Activated CD8-positive, alpha-beta memory T cell treated with anti-CD3 and anti-CD28 coated beads, Interleukin-2, amount 50 U/mL, for 24 hours (primary cell): ENCODE results near the gene CTNNAL1.
"Not testable (repeated sequence)": the region's sequence is repeated elsewhere in the genome, so short reads cannot be mapped to it uniquely, and the experiment has no call there.

ENCODE experiments used
- DNase-seq: peaks from one replicate; pipeline ENCODE4 v3.0.0-alpha.2; 2020; ENCODE audit errors: extremely low read depth

CTNNAL1 gene

GRCh38 chr9:108928386-108928785, 84.9 kb downstream of the CTNNAL1 start:
- no peak for DNase-seq

GRCh38 chr9:108924466-108924865, 88.8 kb downstream of the CTNNAL1 start:
- DNase-seq: no peak

DNA sequence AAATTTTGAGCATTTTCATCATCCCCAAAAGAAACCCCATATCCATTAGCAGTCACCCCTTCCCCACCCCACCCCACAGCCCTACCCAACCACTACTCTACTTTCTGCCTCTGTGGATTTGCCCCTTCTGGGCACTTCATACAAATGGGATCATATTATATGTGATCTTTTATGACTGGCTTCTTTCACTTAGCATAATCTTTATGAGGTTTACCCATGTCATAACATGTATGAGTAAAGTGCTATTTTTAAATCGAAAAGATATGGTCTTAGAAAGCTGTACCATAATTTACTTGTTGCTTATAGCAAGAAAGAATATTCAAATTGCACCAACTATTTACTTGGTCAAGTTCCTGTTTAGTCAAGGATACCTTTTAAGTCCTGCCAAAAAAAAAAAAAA, 92.1 kb downstream of the CTNNAL1 start:
- no peak for DNase-seq

- not testable (repeated sequence) for DNase-seq
These were observed 92.9 kb downstream of the CTNNAL1 start for GRCh38 chr9:108920401-108920800.

DNA sequence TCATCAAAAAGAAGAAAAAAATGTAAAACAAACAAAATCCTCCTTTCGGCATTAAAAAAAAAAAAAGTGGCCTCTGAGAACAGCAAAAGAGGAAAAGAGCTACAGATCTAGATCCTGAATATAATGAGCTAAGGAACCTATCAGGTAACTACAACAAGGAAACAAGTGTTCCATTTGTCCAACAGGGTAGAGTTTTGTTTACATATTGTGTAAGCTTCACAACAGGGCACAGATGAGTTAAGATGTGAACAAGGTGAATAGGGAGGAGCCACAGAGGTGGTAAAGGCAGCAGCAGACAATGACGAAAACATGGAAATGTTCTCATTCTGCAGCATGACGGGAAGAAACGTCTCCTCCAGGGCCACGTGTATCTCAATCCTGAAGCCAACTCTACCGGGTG, 93.8 kb downstream of the CTNNAL1 start:
- no peak for DNase-seq

GRCh38 chr9:108913391-108913790, 99.9 kb downstream of the CTNNAL1 start:
- no peak for DNase-seq

DNA sequence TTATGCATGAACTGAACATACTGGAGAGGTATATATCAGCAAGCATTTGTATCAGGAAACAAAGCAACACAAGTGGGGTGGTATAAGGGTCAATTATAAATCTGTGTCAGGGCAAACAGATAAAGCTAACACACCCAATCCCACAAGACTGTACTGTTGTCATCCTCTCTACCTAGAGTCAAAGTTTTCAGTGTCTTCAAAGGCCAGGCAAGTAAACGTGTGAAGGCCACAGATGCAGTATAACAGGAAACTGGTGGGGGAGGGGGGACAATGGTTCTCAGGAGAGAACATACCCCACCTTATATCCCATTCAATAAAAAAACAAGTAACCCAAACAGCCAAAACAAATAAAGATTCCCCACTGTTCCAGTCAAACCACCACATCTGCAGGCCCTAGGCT, 101.5 kb downstream of the CTNNAL1 start:
- DNase-seq: no peak

DNA sequence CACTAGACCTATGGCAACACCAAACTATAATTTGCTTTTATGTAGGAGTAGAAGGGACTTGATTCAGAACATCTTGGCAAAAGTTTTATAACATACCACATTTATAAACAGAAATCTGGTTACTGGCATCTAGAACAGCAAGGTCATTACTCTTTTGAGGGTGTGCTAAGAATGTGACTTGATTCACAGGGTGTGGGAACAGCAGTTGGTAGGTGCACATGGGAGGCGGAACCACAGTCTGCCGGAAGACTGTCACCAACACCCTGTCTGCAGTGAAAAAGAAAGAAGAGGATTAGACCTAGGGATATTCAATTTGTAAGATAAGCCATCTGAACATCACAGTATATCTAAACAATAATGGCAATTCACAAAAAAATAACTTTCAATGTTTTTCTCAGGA, 102.4 kb downstream of the CTNNAL1 start:
- no peak for DNase-seq

DNA sequence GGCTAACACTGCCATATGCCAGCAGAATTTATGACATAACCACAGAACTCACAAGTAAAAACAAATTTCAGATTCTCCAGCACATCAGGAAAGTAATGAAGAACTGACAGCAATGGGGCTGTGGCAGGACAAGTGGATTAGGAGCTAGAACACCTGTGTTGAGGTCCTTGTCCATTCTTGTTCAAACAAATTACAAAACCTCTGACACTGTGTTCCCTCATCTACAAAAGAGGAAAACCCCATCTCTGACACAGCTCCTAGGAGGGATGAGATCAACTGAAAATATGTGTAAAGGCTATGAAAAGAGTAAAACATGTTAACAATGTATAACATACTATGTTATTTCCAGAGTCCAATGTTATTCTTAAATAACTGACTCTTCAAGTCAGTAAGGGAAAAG, 102.9 kb downstream of the CTNNAL1 start:
- DNase-seq: no peak

- DNase-seq: no peak
These were observed 107.8 kb downstream of the CTNNAL1 start for GRCh38 chr9:108905494-108905893.

DNA sequence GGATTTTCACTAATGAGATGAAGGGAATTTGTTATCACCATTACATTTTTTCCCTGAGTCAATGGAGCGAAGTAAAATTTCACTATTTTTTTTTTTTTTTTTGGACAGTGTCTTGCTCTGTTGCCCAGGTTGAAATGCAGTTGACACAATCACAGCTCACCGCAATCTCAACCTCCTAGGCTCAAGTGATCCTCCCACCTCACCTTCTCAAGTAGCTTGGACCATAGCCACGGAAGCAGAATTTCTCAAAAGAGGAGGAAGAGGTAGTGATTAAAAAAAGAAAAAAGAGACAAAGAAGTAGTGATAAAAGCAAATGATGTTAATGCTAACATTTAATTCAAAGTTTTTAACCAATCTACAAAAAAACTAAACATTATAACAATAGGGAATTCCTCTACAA, 109.1 kb downstream of the CTNNAL1 start:
- no peak for DNase-seq

GRCh38 chr9:108903420-108904103, 109.7 kb downstream of the CTNNAL1 start:
- DNase-seq: no peak

GRCh38 chr9:108900176-108900575, 113.1 kb downstream of the CTNNAL1 start:
- no peak for DNase-seq

GRCh38 chr9:108899023-108899695, 114.1 kb downstream of the CTNNAL1 start:
- DNase-seq: not testable (repeated sequence)

- no peak for DNase-seq
These were observed 115.8 kb downstream of the CTNNAL1 start for GRCh38 chr9:108897324-108898096.

DNA sequence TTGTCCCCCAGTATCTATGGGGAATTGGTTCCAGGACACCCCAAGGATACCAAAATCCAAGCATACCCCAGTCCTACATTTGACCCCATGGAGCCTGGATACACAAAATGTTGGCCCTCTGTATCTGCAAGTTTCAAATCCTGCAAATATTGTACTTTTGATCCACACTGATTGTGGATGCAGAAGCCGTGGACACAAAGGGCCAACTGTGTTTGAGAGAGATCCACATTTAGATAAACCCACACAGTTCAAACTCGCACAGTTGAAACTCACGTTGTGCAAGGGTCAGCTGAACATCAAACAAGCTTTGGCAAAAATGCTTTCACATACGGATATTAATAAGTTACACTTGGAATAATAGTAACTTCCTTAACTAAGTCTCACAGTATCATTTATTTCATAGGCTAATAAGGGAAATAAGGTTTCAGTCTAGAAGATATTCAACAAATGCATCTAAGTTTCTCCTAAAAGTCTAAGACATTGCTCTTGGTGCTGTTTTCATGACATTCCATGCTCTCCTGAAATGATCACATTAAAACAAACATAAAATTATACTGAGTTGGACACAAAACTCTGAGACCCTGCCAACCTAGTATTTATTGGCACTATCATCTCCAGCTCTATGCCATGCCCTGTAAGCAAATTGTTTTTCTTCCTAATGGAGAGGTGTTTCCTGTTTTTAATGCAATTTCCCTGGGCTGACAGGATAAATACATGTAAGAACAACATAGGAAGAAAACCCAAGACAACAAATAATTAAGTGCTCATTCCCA, 118.9 kb downstream of the CTNNAL1 start:
- DNase-seq: no peak
